Measurements from ENCODE around the gene TUBGCP4.

The TUBGCP4 gene

GRCh38 chr15:43403616-43404015, 32.7 kb downstream of the TUBGCP4 start:
- FAIRE-seq: no peak
- DNase-seq (ENCODE audit: insufficient read length, low spot score): no peak

GRCh38 chr15:43404130-43404529, 33.2 kb downstream of the TUBGCP4 start:
- no peak for DNase-seq (ENCODE audit: insufficient read length, low spot score)
- FAIRE-seq: no peak

GRCh38 chr15:43406189-43406588, 35.3 kb downstream of the TUBGCP4 start:
- DNase-seq (ENCODE audit: insufficient read length, low spot score) (no peak), FAIRE-seq (no peak)

- DNase-seq (ENCODE audit: insufficient read length, low spot score) (no peak), FAIRE-seq (no peak)
Observed at GRCh38 chr15:43406808-43407207, 35.9 kb downstream of the TUBGCP4 start.

- FAIRE-seq (no peak), DNase-seq (ENCODE audit: insufficient read length, low spot score) (no peak)
Observed at GRCh38 chr15:43408789-43409188, 37.9 kb downstream of the TUBGCP4 start.

GRCh38 chr15:43410572-43411214, 39.8 kb downstream of the TUBGCP4 start:
- DNase-seq (ENCODE audit: insufficient read length, low spot score): no peak
- no peak for FAIRE-seq

- no peak for FAIRE-seq
Observed at GRCh38 chr15:43412096-43412495, 41.2 kb downstream of the TUBGCP4 start.

GRCh38 chr15:43414196-43414595, 43.3 kb downstream of the TUBGCP4 start:
- no peak for DNase-seq (ENCODE audit: insufficient read length, low spot score)
- no peak for FAIRE-seq

More at GRCh38 chr15:43412096-43412495, 41.2 kb downstream of the TUBGCP4 start:
- no peak for DNase-seq (ENCODE audit: insufficient read length, low spot score)

GRCh38 chr15:43420435-43420834, 49.5 kb downstream of the TUBGCP4 start:
- DNase-seq (ENCODE audit: insufficient read length, low spot score): no peak

GRCh38 chr15:43420876-43421275, 50.0 kb downstream of the TUBGCP4 start:
- FAIRE-seq (no peak), DNase-seq (ENCODE audit: insufficient read length, low spot score) (no peak)

More at GRCh38 chr15:43420435-43420834, 49.5 kb downstream of the TUBGCP4 start:
- FAIRE-seq: no peak

GRCh38 chr15:43423793-43424192, 52.9 kb downstream of the TUBGCP4 start:
- FAIRE-seq: no peak

GRCh38 chr15:43429687-43430086, 58.8 kb downstream of the TUBGCP4 start:
- DNase-seq (ENCODE audit: insufficient read length, low spot score): no peak
- FAIRE-seq: no peak

More at GRCh38 chr15:43423793-43424192, 52.9 kb downstream of the TUBGCP4 start:
- DNase-seq (ENCODE audit: insufficient read length, low spot score): no peak

GRCh38 chr15:43433165-43433564, 62.3 kb downstream of the TUBGCP4 start:
- no peak for DNase-seq (ENCODE audit: insufficient read length, low spot score)
- no peak for FAIRE-seq

GRCh38 chr15:43433661-43434303, 62.9 kb downstream of the TUBGCP4 start:
- FAIRE-seq: no peak
- DNase-seq (ENCODE audit: insufficient read length, low spot score): no peak

GRCh38 chr15:43434446-43434845, 63.5 kb downstream of the TUBGCP4 start:
- FAIRE-seq: no peak
- no peak for DNase-seq (ENCODE audit: insufficient read length, low spot score)

GRCh38 chr15:43436395-43436794, 65.5 kb downstream of the TUBGCP4 start:
- FAIRE-seq (no peak), DNase-seq (ENCODE audit: insufficient read length, low spot score) (no peak)

GRCh38 chr15:43439268-43439667, 68.4 kb downstream of the TUBGCP4 start:
- DNase-seq (ENCODE audit: insufficient read length, low spot score): no peak
- no peak for FAIRE-seq

GRCh38 chr15:43440721-43441281, 69.9 kb downstream of the TUBGCP4 start:
- FAIRE-seq: peak; percentile 48
- peak; percentile 85 for DNase-seq (ENCODE audit: insufficient read length, low spot score)

- peak; percentile 6 for DNase-seq (ENCODE audit: insufficient read length, low spot score)
Observed at GRCh38 chr15:43441316-43441715, 70.4 kb downstream of the TUBGCP4 start.

GRCh38 chr15:43446344-43446743, 75.4 kb downstream of the TUBGCP4 start:
- FAIRE-seq (no peak), DNase-seq (ENCODE audit: insufficient read length, low spot score) (no peak)

More at GRCh38 chr15:43441316-43441715, 70.4 kb downstream of the TUBGCP4 start:
- FAIRE-seq: no peak

GRCh38 chr15:43449981-43450380, 79.1 kb downstream of the TUBGCP4 start:
- FAIRE-seq (no peak), DNase-seq (ENCODE audit: insufficient read length, low spot score) (no peak)
